Measurements from ENCODE around the gene OR4C5.
"Not testable (repeated sequence)": the region's sequence is repeated elsewhere in the genome, so short reads cannot be mapped to it uniquely, and the experiment has no call there.

The OR4C5 gene

GRCh38 chr11:48354677-48355076 is 11.6 kb downstream of the OR4C5 start:
- no peaks in the 10 kb centered on the region for H3K4me1 ChIP-seq (ENCODE audit: insufficient read depth, low read length, poor library complexity, severe bottlenecking)
- no peaks in the 10 kb centered on the region for H3K79me2 ChIP-seq (ENCODE audit: insufficient read depth, low read length)
- no peak overlapping the region for H3K4me3 ChIP-seq (ENCODE audit: low read length, poor library complexity, severe bottlenecking)
- H3K36me3 ChIP-seq (ENCODE audit: insufficient read depth, low read length), result no peaks in the 10 kb centered on the region
- TF ChIP-seq EZH2phosphoT487 (IDR thresholded peaks at IDR 0.05; ENCODE audit: borderline replicate concordance) (no peak), CTCF (conservative IDR thresholded peaks at IDR 0.05; ENCODE audit: low read length) (no peak)
- no peak overlapping the region for H2AFZ ChIP-seq (ENCODE audit: low read length)
- no peaks in the 10 kb centered on the region for H3K27me3 ChIP-seq (ENCODE audit: insufficient read depth, low read length, poor library complexity, severe bottlenecking)
- no peak overlapping the region for H3K9ac ChIP-seq (ENCODE audit: low read depth, low read length, poor library complexity, severe bottlenecking)
- H3K4me2 ChIP-seq (ENCODE audit: low read depth, low read length, poor library complexity, severe bottlenecking), result no peak overlapping the region
- no peaks in the 10 kb centered on the region for H3K9me3 ChIP-seq (ENCODE audit: insufficient read depth, low read depth, low read length)
- H4K20me1 ChIP-seq (ENCODE audit: insufficient read depth, low read length, poor library complexity, severe bottlenecking), result no peaks in the 10 kb centered on the region
- no peaks in the 10 kb centered on the region for H3F3A ChIP-seq (ENCODE audit: low read depth)
- H3K9me2 ChIP-seq (replicated peaks; ENCODE audit: low read depth, low read length), result no peaks in the 10 kb centered on the region

- TF ChIP-seq EZH2phosphoT487 (IDR thresholded peaks at IDR 0.05; ENCODE audit: borderline replicate concordance), result no peak
- TF ChIP-seq CTCF (conservative IDR thresholded peaks at IDR 0.05; ENCODE audit: low read length), result no peak
Measured at GRCh38 chr11:48354013-48354412, 12.3 kb downstream of the OR4C5 start.

GRCh38 chr11:48346286-48346685 is 20.0 kb downstream of the OR4C5 start:
- not testable (repeated sequence) for H3F3A ChIP-seq (ENCODE audit: low read depth); H3K4me3 ChIP-seq (ENCODE audit: low read length, poor library complexity, severe bottlenecking); H3K79me2 ChIP-seq (ENCODE audit: insufficient read depth, low read length); H3K4me2 ChIP-seq (ENCODE audit: low read depth, low read length, poor library complexity, severe bottlenecking); H3K9ac ChIP-seq (ENCODE audit: low read depth, low read length, poor library complexity, severe bottlenecking); H3K9me3 ChIP-seq (ENCODE audit: insufficient read depth, low read depth, low read length); H3K9me2 ChIP-seq (replicated peaks; ENCODE audit: low read depth, low read length); H2AFZ ChIP-seq (ENCODE audit: low read length); H3K4me1 ChIP-seq (ENCODE audit: insufficient read depth, low read length, poor library complexity, severe bottlenecking); H3K36me3 ChIP-seq (ENCODE audit: insufficient read depth, low read length); H4K20me1 ChIP-seq (ENCODE audit: insufficient read depth, low read length, poor library complexity, severe bottlenecking); H3K27me3 ChIP-seq (ENCODE audit: insufficient read depth, low read length, poor library complexity, severe bottlenecking)

More at GRCh38 chr11:48354013-48354412, 12.3 kb downstream of the OR4C5 start:
- H3K27me3 ChIP-seq (ENCODE audit: insufficient read depth, low read length, poor library complexity, severe bottlenecking), result no peaks in the 10 kb centered on the region
- H3K4me1 ChIP-seq (ENCODE audit: insufficient read depth, low read length, poor library complexity, severe bottlenecking), result no peaks in the 10 kb centered on the region
- no peaks in the 10 kb centered on the region for H3K9me3 ChIP-seq (ENCODE audit: insufficient read depth, low read depth, low read length)
- no peaks in the 10 kb centered on the region for H4K20me1 ChIP-seq (ENCODE audit: insufficient read depth, low read length, poor library complexity, severe bottlenecking)
- no peaks in the 10 kb centered on the region for H3K79me2 ChIP-seq (ENCODE audit: insufficient read depth, low read length)
- H3F3A ChIP-seq (ENCODE audit: low read depth), result no peaks in the 10 kb centered on the region
- no peak overlapping the region for H2AFZ ChIP-seq (ENCODE audit: low read length)
- no peak overlapping the region for H3K4me3 ChIP-seq (ENCODE audit: low read length, poor library complexity, severe bottlenecking)
- H3K9me2 ChIP-seq (replicated peaks; ENCODE audit: low read depth, low read length), result no peaks in the 10 kb centered on the region
- no peak overlapping the region for H3K4me2 ChIP-seq (ENCODE audit: low read depth, low read length, poor library complexity, severe bottlenecking)
- no peaks in the 10 kb centered on the region for H3K36me3 ChIP-seq (ENCODE audit: insufficient read depth, low read length)
- H3K9ac ChIP-seq (ENCODE audit: low read depth, low read length, poor library complexity, severe bottlenecking), result no peak overlapping the region

- H3F3A ChIP-seq (ENCODE audit: low read depth); H3K9ac ChIP-seq (ENCODE audit: low read depth, low read length, poor library complexity, severe bottlenecking); H3K79me2 ChIP-seq (ENCODE audit: insufficient read depth, low read length); H4K20me1 ChIP-seq (ENCODE audit: insufficient read depth, low read length, poor library complexity, severe bottlenecking); H3K27me3 ChIP-seq (ENCODE audit: insufficient read depth, low read length, poor library complexity, severe bottlenecking); H3K9me2 ChIP-seq (replicated peaks; ENCODE audit: low read depth, low read length); H3K4me3 ChIP-seq (ENCODE audit: low read length, poor library complexity, severe bottlenecking); H3K4me1 ChIP-seq (ENCODE audit: insufficient read depth, low read length, poor library complexity, severe bottlenecking); H3K36me3 ChIP-seq (ENCODE audit: insufficient read depth, low read length); H2AFZ ChIP-seq (ENCODE audit: low read length); H3K9me3 ChIP-seq (ENCODE audit: insufficient read depth, low read depth, low read length); H3K4me2 ChIP-seq (ENCODE audit: low read depth, low read length, poor library complexity, severe bottlenecking): not testable (repeated sequence)
Measured at GRCh38 chr11:48342505-48342904, 23.8 kb downstream of the OR4C5 start.

All from Loucy (cell line).